Measurements from ENCODE around the gene FIGN. TPM values are rescaled to one million over a fixed set of nuclear protein-coding genes. Genes with fewer than 3 reads are reported as not detected.

Gene FIGN
- total and polyA plus RNA-seq, 2 donors (not counting 3 experiments of a cell fraction or from before 2014, with no cell fraction given), result 1.8 to 8.1 TPM

GRCh38 chr2:163594497-163594896, 141.3 kb downstream of the FIGN start:
- no peaks in the 10 kb centered on the region for H3K9me1 ChIP-seq (replicated peaks; ENCODE audit: control insufficient read depth, extremely low read depth, insufficient read depth, low read length)
- H3K9ac ChIP-seq (replicated peaks; ENCODE audit: extremely low read depth, insufficient read depth, low read length), result no peak overlapping the region
- DNase-seq (ENCODE audit: low read depth, low spot score) (no peak), FAIRE-seq (no peak)
- no peaks in the 10 kb centered on the region for H3K36me3 ChIP-seq (ENCODE audit: control insufficient read depth in 2 of 2, extremely low read depth in 1 of 2, insufficient read depth in 2 of 2, low read length in 2 of 2)
- no peak overlapping the region for H2AFZ ChIP-seq (ENCODE audit: low read depth, low read length)
- no peaks in the 10 kb centered on the region for H3K79me2 ChIP-seq (ENCODE audit: control insufficient read depth, insufficient read depth, low read length)
- H3K4me3 ChIP-seq (replicated peaks in 1 of 3; ENCODE audit: insufficient read depth in 1 of 3, low read depth in 1 of 3, low read length in 3 of 3), result no peak overlapping the region
- H3K4me1 ChIP-seq (ENCODE audit: control insufficient read depth, extremely low read depth, insufficient read depth, low read length), result no peaks in the 10 kb centered on the region
- no peak for TF ChIP-seq FOS (IDR thresholded peaks at IDR 0.05; ENCODE audit: borderline replicate concordance, insufficient read depth, low read length)
- TF ChIP-seq GATA2 (IDR thresholded peaks at IDR 0.05; ENCODE audit: insufficient read depth, insufficient read length, low read depth, low read length), result no peak
- TF ChIP-seq CTCF (IDR thresholded peaks at IDR 0.05; ENCODE audit: extremely low read depth in 1 of 2, insufficient read depth in 1 of 2, low read depth in 1 of 2, low read length in 2 of 2), result no peak
- no peak for TF ChIP-seq MAX (IDR thresholded peaks at IDR 0.05; ENCODE audit: insufficient read depth, insufficient read length)
- no peak for TF ChIP-seq POLR2AphosphoS5 (IDR thresholded peaks at IDR 0.05; ENCODE audit: insufficient read depth, low read depth, low read length)
- TF ChIP-seq POLR2A (IDR thresholded peaks at IDR 0.05; ENCODE audit: low read depth, low read length), result no peak
- no peak for TF ChIP-seq MYC (IDR thresholded peaks at IDR 0.05; ENCODE audit: low read depth, low read length)
- no peak for TF ChIP-seq JUN (IDR thresholded peaks at IDR 0.05; ENCODE audit: borderline replicate concordance, insufficient read depth, insufficient read length, low read depth)
- TF ChIP-seq EZH2 (IDR thresholded peaks at IDR 0.05; ENCODE audit: borderline replicate concordance, low read depth, low read length, severe bottlenecking), result no peak
- intact Hi-C loops (cut with micrococcal nuclease), result no loop called here
- no peaks in the 10 kb centered on the region for H3K27me3 ChIP-seq (ENCODE audit: control insufficient read depth in 2 of 2, insufficient read depth in 2 of 2, low read length in 2 of 2)
- no TSS peak for BruUV-seq (replicated peaks)
- H4K20me1 ChIP-seq (replicated peaks; ENCODE audit: control insufficient read depth, extremely low read depth, insufficient read depth, low read length), result no peaks in the 10 kb centered on the region
- H3K4me2 ChIP-seq (ENCODE audit: insufficient read depth, low read length), result no peak overlapping the region
- no peaks in the 10 kb centered on the region for H3K9me3 ChIP-seq (replicated peaks; ENCODE audit: control insufficient read depth, insufficient read depth, low read length)
- dilution Hi-C loops (cut with MboI; ENCODE audit: extremely low pct_ligation_motif_present, low sequenced_read_pairs), result no loop called here
- ChIA-PET CTCF (interaction anchor here (1.3 to 1.7 kb wide), 3 partner anchors 17 to 37 kb away, joined by 3 to 4 read pairs (median 4); no protein-coding TSS in a partner anchor), POLR2A (no interaction called here)
- H3K27ac ChIP-seq (ENCODE audit: insufficient read depth, low read depth, low read length), result no peak overlapping the region
